Suprapubic skin (tissue), 4 donors: ENCODE measurements around the gene KRT35. TPM values are rescaled to one million over a fixed set of nuclear protein-coding genes. Genes with fewer than 3 reads are reported as not detected.

ENCODE experiments used
- DNase-seq, 2 donors: peaks; one replicate each; pipeline ENCODE4 v3.0.0-alpha.2; 2019; ENCODE audit warnings: low spot score in 2 of 2
- H3K27ac ChIP-seq: fragments of 200-600 bp; sonication (generic); one replicate; pipeline ENCODE4 v1.5.1; 2019
- H3K27me3 ChIP-seq: fragments of 200-600 bp; sonication (generic); one replicate; pipeline ENCODE4 v1.5.1; 2019
- H3K36me3 ChIP-seq: fragments of 200-600 bp; sonication (generic); one replicate; pipeline ENCODE4 v1.5.1; 2019
- H3K4me1 ChIP-seq: fragments of 200-600 bp; sonication (generic); one replicate; pipeline ENCODE4 v1.5.1; 2019
- H3K4me3 ChIP-seq: fragments of 200-600 bp; sonication (generic); one replicate; pipeline ENCODE4 v1.5.1; 2019; ENCODE audit warnings: mild to moderate bottlenecking
- H3K9me3 ChIP-seq: fragments of 200-600 bp; sonication (generic); one replicate; pipeline ENCODE4 v1.5.1; 2019
- CTCF ChIP-seq, 2 donors: fragments of 200-600 bp in 1 of 2; fragments of 450-650 bp in 1 of 2; sonication (generic) in 1 of 2; IDR thresholded peaks; one replicate each; pipeline ENCODE4 v1.5.1; 2016 to 2019; ENCODE audit warnings: antibody characterized with exemption in 2 of 2, mild to moderate bottlenecking in 1 of 2, moderate library complexity in 1 of 2
- EP300 ChIP-seq: sonication (generic); formaldehyde crosslinking; IDR thresholded peaks from one replicate; pipeline ENCODE4 v1.6.1; 2017; ENCODE audit warnings: antibody characterized with exemption
- POLR2A ChIP-seq, 2 donors: fragments of 450-650 bp; IDR thresholded peaks; one replicate each; pipeline ENCODE4 v1.6.1; 2017; ENCODE audit warnings: antibody characterized with exemption in 2 of 2, mild to moderate bottlenecking in 2 of 2, moderate library complexity in 2 of 2
- POLR2AphosphoS5 ChIP-seq, 3 donors: sonication (generic); formaldehyde crosslinking; IDR thresholded peaks; one replicate each; pipeline ENCODE4 v1.6.1; 2017; ENCODE audit warnings: antibody characterized with exemption in 3 of 3
- WGBS: methylation state at CpG from one replicate; pipeline ENCODE4 v1.1.5; 2018; 5-methylcytosine and 5-hydroxymethylcytosine counted together
- total RNA-seq, 4 donors: library from RNA; depleted of rRNA; stranded (reverse); fragments of >200 nt; gene quantifications; one replicate each; pipeline ENCODE4 v1.1.0, GENCODE V29; 2016

The KRT35 gene
- total RNA-seq, 4 donors from 2014 or later, result 2.5 to 156 (median 38.8) TPM

- no peaks in the 10 kb centered on the region for H3K36me3 ChIP-seq
- TF ChIP-seq EP300 (no peak), CTCF (IDR thresholded peaks at IDR 0.05) (no peak), POLR2A (IDR thresholded peaks at IDR 0.05) (no peak), POLR2AphosphoS5 (IDR thresholded peaks at IDR 0.05) (no peak)
- H3K9me3 ChIP-seq, result no peaks in the 10 kb centered on the region
- no peak for DNase-seq
- 60% methylated on average over 5 of the region's 6 CpGs for WGBS
- peaks cover 28% of the 10 kb centered on the region for H3K27me3 ChIP-seq
- peaks cover 24% of the 10 kb centered on the region for H3K4me1 ChIP-seq
- no peak overlapping the region for H3K4me3 ChIP-seq
- peak overlapping the region; percentile 34 for H3K27ac ChIP-seq
These were observed 40.8 kb upstream of the KRT35 start for GRCh38 chr17:41521574-41522261.

- H3K9me3 ChIP-seq, result no peaks in the 10 kb centered on the region
- TF ChIP-seq POLR2AphosphoS5 (IDR thresholded peaks at IDR 0.05) (no peak), EP300 (no peak)
- peak overlapping the region; percentile 34 for H3K27ac ChIP-seq
- H3K27me3 ChIP-seq, result peaks cover 24% of the 10 kb centered on the region
- peaks cover 30% of the 10 kb centered on the region for H3K4me1 ChIP-seq
- H3K4me3 ChIP-seq, result no peak overlapping the region
- H3K36me3 ChIP-seq, result no peaks in the 10 kb centered on the region
- WGBS, result 27% methylated on average over 6 of the region's 10 CpGs
- no peak for DNase-seq
These were observed 40.0 kb upstream of the KRT35 start for GRCh38 chr17:41520821-41521521.

DNA sequence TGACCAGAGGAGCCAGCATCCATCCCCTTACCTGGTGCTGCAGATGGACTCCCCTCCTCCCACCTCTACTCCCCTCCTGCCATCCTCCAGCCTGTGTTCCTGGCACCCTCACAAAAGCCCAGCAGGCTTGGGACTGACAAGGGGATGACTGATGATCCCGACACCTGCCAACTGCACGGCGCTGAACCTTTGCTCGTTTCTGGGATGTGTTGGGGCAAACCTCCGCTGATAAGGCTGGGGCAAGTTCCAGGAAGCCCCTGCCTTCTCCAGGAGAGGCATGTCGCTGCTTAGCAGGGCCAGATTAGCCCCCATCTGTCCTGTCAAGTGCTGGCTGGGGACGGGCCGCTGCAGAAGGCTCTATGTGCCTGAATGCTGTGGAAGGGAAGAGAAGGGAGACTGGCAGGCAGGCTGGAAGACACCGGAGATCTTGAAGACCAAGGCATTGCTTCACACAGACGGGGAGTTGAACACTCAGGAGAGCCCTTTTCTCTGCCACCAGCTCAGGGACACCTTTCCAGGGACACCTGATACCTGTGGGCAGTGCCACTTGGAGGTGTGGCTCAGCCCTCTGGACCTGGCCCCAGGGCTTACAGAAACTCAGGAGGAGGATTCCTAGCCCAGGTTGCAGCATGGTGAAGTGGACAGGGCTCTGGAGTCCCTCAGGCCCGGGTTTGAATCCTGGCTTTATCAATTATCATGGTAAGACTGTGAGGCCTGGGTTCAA is 38.7 kb upstream of the KRT35 start:
- WGBS, result 48% methylated on average over 7 of the region's 11 CpGs
- H3K27ac ChIP-seq, result no peak overlapping the region
- peaks cover 32% of the 10 kb centered on the region for H3K4me1 ChIP-seq
- H3K27me3 ChIP-seq, result peaks cover 23% of the 10 kb centered on the region
- TF ChIP-seq POLR2AphosphoS5 (IDR thresholded peaks at IDR 0.05) (peak in 1 of 3 donors; percentile 25), POLR2A (IDR thresholded peaks at IDR 0.05) (no peak)
- no peaks in the 10 kb centered on the region for H3K36me3 ChIP-seq
- no peaks in the 10 kb centered on the region for H3K9me3 ChIP-seq
- no peak overlapping the region for H3K4me3 ChIP-seq
- no peak for DNase-seq

- H3K36me3 ChIP-seq, result no peaks in the 10 kb centered on the region
- peak within 1 kb of the TSS; percentile 32 for H3K27ac ChIP-seq
- H3K4me1 ChIP-seq, result peaks cover 32% of the 10 kb centered on the region
- WGBS, result 36% methylated on average over 8 of the region's 8 CpGs
- DNase-seq, result no peak
- peak in 1 of 2 donors; percentile 35 for TF ChIP-seq POLR2A (IDR thresholded peaks at IDR 0.05)
- no peak for TF ChIP-seq EP300
- H3K4me3 ChIP-seq, result peak within 1 kb of the TSS; percentile 42
- no peaks in the 10 kb centered on the region for H3K9me3 ChIP-seq
- peaks cover 23% of the 10 kb centered on the region for H3K27me3 ChIP-seq
These were observed 38.0 kb upstream of the KRT35 start, which contains the start of gene KRT15 for GRCh38 chr17:41518789-41519449. Gene KRT15 (minus strand): TSS chr17:41518890. CDS start chr17:41518827, 63 bp downstream.

- H3K9me3 ChIP-seq, result no peaks in the 10 kb centered on the region
- no peaks in the 10 kb centered on the region for H3K36me3 ChIP-seq
- H3K4me1 ChIP-seq, result peaks cover 33% of the 10 kb centered on the region
- 52% methylated on average over 3 of the region's 3 CpGs for WGBS
- peak overlapping the region; percentile 42 for H3K4me3 ChIP-seq
- TF ChIP-seq POLR2AphosphoS5 (IDR thresholded peaks at IDR 0.05) (no peak), POLR2A (IDR thresholded peaks at IDR 0.05) (no peak), EP300 (no peak), CTCF (IDR thresholded peaks at IDR 0.05) (no peak)
- peaks cover 23% of the 10 kb centered on the region for H3K27me3 ChIP-seq
- H3K27ac ChIP-seq, result no peak overlapping the region
- DNase-seq, result no peak
These were observed 37.1 kb upstream of the KRT35 start for GRCh38 chr17:41518031-41518430.

- H3K36me3 ChIP-seq, result no peaks in the 10 kb centered on the region
- peak overlapping the region; percentile 42 for H3K4me3 ChIP-seq
- no peaks in the 10 kb centered on the region for H3K9me3 ChIP-seq
- peak overlapping the region; percentile 23 for H3K27ac ChIP-seq
- H3K4me1 ChIP-seq, result peaks cover 33% of the 10 kb centered on the region
- DNase-seq, result no peak
- H3K27me3 ChIP-seq, result peaks cover 13% of the 10 kb centered on the region
- no peak for TF ChIP-seq CTCF (IDR thresholded peaks at IDR 0.05)
- no peak for TF ChIP-seq POLR2A (IDR thresholded peaks at IDR 0.05)
- no peak for TF ChIP-seq POLR2AphosphoS5 (IDR thresholded peaks at IDR 0.05)
- TF ChIP-seq EP300, result no peak
- 70% methylated on average over 14 of the region's 14 CpGs for WGBS
These were observed 35.9 kb upstream of the KRT35 start for GRCh38 chr17:41516830-41517283.
